ENCODE measurements around the gene FLACC1.

- TF ChIP-seq ZFP30 (CRISPR knock-in tag; IDR thresholded peaks at IDR 0.05): no peak
- TF ChIP-seq PATZ1 (CRISPR knock-in tag; IDR thresholded peaks at IDR 0.05; ENCODE audit: borderline replicate concordance): no peak
- no peak for TF ChIP-seq OSR1 (CRISPR knock-in tag; IDR thresholded peaks at IDR 0.05)
- TF ChIP-seq CREB5 (CRISPR knock-in tag; IDR thresholded peaks at IDR 0.05; ENCODE audit: low read depth): no peak
- no peak for TF ChIP-seq CSDC2 (CRISPR knock-in tag; IDR thresholded peaks at IDR 0.05)
Measured at GRCh38 chr2:201347138-201347537, 10.0 kb downstream of the FLACC1 start.

All from SK-N-SH treated with all-trans-retinoic acid at 6 μM for 48 hours (cell line).